ENCODE data around the gene ATP6V1C2.

Gene ATP6V1C2

GRCh38 chr2:10757814-10758286, 36.4 kb downstream of the ATP6V1C2 start:
- H3K36me3 ChIP-seq (ENCODE audit: control insufficient read depth, insufficient read depth, low read length), result no peaks in the 10 kb centered on the region
- no peaks in the 10 kb centered on the region for H3K9me3 ChIP-seq (ENCODE audit: control insufficient read depth, insufficient read depth, low read depth, low read length)
- H3K9ac ChIP-seq (ENCODE audit: low read length), result no peak overlapping the region
- H3K4me1 ChIP-seq (ENCODE audit: control insufficient read depth, insufficient read depth, low read length), result no peaks in the 10 kb centered on the region; the same call in 1 of the 2 replicates
- H3K27me3 ChIP-seq (ENCODE audit: control insufficient read depth, insufficient read depth, low read length), result no peaks in the 10 kb centered on the region
- no peak overlapping the region for H3K4me3 ChIP-seq (ENCODE audit: low read depth, low read length)
- H3K27ac ChIP-seq (ENCODE audit: low read depth, low read length), result no peak overlapping the region

GRCh38 chr2:10759151-10759714, 37.8 kb downstream of the ATP6V1C2 start:
- H3K9ac ChIP-seq (ENCODE audit: low read length), result no peak overlapping the region

GRCh38 chr2:10760794-10761504, 39.5 kb downstream of the ATP6V1C2 start:
- Histone ChIP-seq H3K27me3 (ENCODE audit: control insufficient read depth, insufficient read depth, low read length) (no peaks in the 10 kb centered on the region), H3K27ac (ENCODE audit: low read depth, low read length) (no peak overlapping the region), H3K9ac (ENCODE audit: low read length) (no peak overlapping the region), H3K4me1 (ENCODE audit: control insufficient read depth, insufficient read depth, low read length) (no peaks in the 10 kb centered on the region; the same call in 1 of the 2 replicates), H3K4me3 (ENCODE audit: low read depth, low read length) (no peak overlapping the region), H3K36me3 (ENCODE audit: control insufficient read depth, insufficient read depth, low read length) (no peaks in the 10 kb centered on the region), H3K9me3 (ENCODE audit: control insufficient read depth, insufficient read depth, low read depth, low read length) (no peaks in the 10 kb centered on the region)

More at GRCh38 chr2:10759151-10759714, 37.8 kb downstream of the ATP6V1C2 start:
- no peak overlapping the region for H3K4me3 ChIP-seq (ENCODE audit: low read depth, low read length)
- no peaks in the 10 kb centered on the region for H3K9me3 ChIP-seq (ENCODE audit: control insufficient read depth, insufficient read depth, low read depth, low read length)
- no peak overlapping the region for H3K27ac ChIP-seq (ENCODE audit: low read depth, low read length)
- no peaks in the 10 kb centered on the region; the same call in 1 of the 2 replicates for H3K4me1 ChIP-seq (ENCODE audit: control insufficient read depth, insufficient read depth, low read length)
- no peaks in the 10 kb centered on the region for H3K36me3 ChIP-seq (ENCODE audit: control insufficient read depth, insufficient read depth, low read length)
- H3K27me3 ChIP-seq (ENCODE audit: control insufficient read depth, insufficient read depth, low read length), result no peaks in the 10 kb centered on the region

- Histone ChIP-seq H3K27me3 (ENCODE audit: control insufficient read depth, insufficient read depth, low read length) (no peaks in the 10 kb centered on the region), H3K27ac (ENCODE audit: low read depth, low read length) (no peak overlapping the region), H3K9ac (ENCODE audit: low read length) (no peak overlapping the region), H3K36me3 (ENCODE audit: control insufficient read depth, insufficient read depth, low read length) (no peaks in the 10 kb centered on the region), H3K4me3 (ENCODE audit: low read depth, low read length) (no peak overlapping the region), H3K4me1 (ENCODE audit: control insufficient read depth, insufficient read depth, low read length) (no peaks in the 10 kb centered on the region; the same call in 1 of the 2 replicates), H3K9me3 (ENCODE audit: control insufficient read depth, insufficient read depth, low read depth, low read length) (no peaks in the 10 kb centered on the region)
Measured at GRCh38 chr2:10761591-10761990, 40.2 kb downstream of the ATP6V1C2 start.

- no peaks in the 10 kb centered on the region; the same call in 1 of the 2 replicates for H3K4me1 ChIP-seq (ENCODE audit: control insufficient read depth, insufficient read depth, low read length)
- no peak overlapping the region for H3K27ac ChIP-seq (ENCODE audit: low read depth, low read length)
- H3K9me3 ChIP-seq (ENCODE audit: control insufficient read depth, insufficient read depth, low read depth, low read length), result no peaks in the 10 kb centered on the region
- H3K4me3 ChIP-seq (ENCODE audit: low read depth, low read length), result no peak overlapping the region
- H3K9ac ChIP-seq (ENCODE audit: low read length), result no peak overlapping the region
- no peaks in the 10 kb centered on the region for H3K27me3 ChIP-seq (ENCODE audit: control insufficient read depth, insufficient read depth, low read length)
- no peaks in the 10 kb centered on the region for H3K36me3 ChIP-seq (ENCODE audit: control insufficient read depth, insufficient read depth, low read length)
Measured at GRCh38 chr2:10762651-10763460, 41.4 kb downstream of the ATP6V1C2 start.

GRCh38 chr2:10763461-10763800, 42.0 kb downstream of the ATP6V1C2 start:
- Histone ChIP-seq H3K9me3 (ENCODE audit: control insufficient read depth, insufficient read depth, low read depth, low read length) (no peaks in the 10 kb centered on the region), H3K27ac (ENCODE audit: low read depth, low read length) (no peak overlapping the region), H3K9ac (ENCODE audit: low read length) (no peak overlapping the region), H3K36me3 (ENCODE audit: control insufficient read depth, insufficient read depth, low read length) (no peaks in the 10 kb centered on the region), H3K4me3 (ENCODE audit: low read depth, low read length) (no peak overlapping the region), H3K4me1 (ENCODE audit: control insufficient read depth, insufficient read depth, low read length) (no peaks in the 10 kb centered on the region; the same call in 1 of the 2 replicates), H3K27me3 (ENCODE audit: control insufficient read depth, insufficient read depth, low read length) (no peaks in the 10 kb centered on the region)

- no peaks in the 10 kb centered on the region for H3K27me3 ChIP-seq (ENCODE audit: control insufficient read depth, insufficient read depth, low read length)
- no peaks in the 10 kb centered on the region; the same call in 1 of the 2 replicates for H3K4me1 ChIP-seq (ENCODE audit: control insufficient read depth, insufficient read depth, low read length)
Measured at GRCh38 chr2:10764096-10764785, 42.8 kb downstream of the ATP6V1C2 start.

GRCh38 chr2:10764896-10765295, 43.5 kb downstream of the ATP6V1C2 start:
- Histone ChIP-seq H3K4me1 (ENCODE audit: control insufficient read depth, insufficient read depth, low read length) (no peaks in the 10 kb centered on the region; the same call in 1 of the 2 replicates), H3K36me3 (ENCODE audit: control insufficient read depth, insufficient read depth, low read length) (no peaks in the 10 kb centered on the region), H3K27me3 (ENCODE audit: control insufficient read depth, insufficient read depth, low read length) (no peaks in the 10 kb centered on the region), H3K9me3 (ENCODE audit: control insufficient read depth, insufficient read depth, low read depth, low read length) (no peaks in the 10 kb centered on the region), H3K27ac (ENCODE audit: low read depth, low read length) (no peak overlapping the region), H3K9ac (ENCODE audit: low read length) (no peak overlapping the region), H3K4me3 (ENCODE audit: low read depth, low read length) (no peak overlapping the region)

More at GRCh38 chr2:10764096-10764785, 42.8 kb downstream of the ATP6V1C2 start:
- Histone ChIP-seq H3K9me3 (ENCODE audit: control insufficient read depth, insufficient read depth, low read depth, low read length) (no peaks in the 10 kb centered on the region), H3K4me3 (ENCODE audit: low read depth, low read length) (no peak overlapping the region), H3K27ac (ENCODE audit: low read depth, low read length) (no peak overlapping the region), H3K9ac (ENCODE audit: low read length) (no peak overlapping the region), H3K36me3 (ENCODE audit: control insufficient read depth, insufficient read depth, low read length) (no peaks in the 10 kb centered on the region)

GRCh38 chr2:10765461-10765860, 44.0 kb downstream of the ATP6V1C2 start:
- H3K4me3 ChIP-seq (ENCODE audit: low read depth, low read length), result no peak overlapping the region
- no peaks in the 10 kb centered on the region for H3K9me3 ChIP-seq (ENCODE audit: control insufficient read depth, insufficient read depth, low read depth, low read length)
- H3K9ac ChIP-seq (ENCODE audit: low read length), result no peak overlapping the region
- H3K27me3 ChIP-seq (ENCODE audit: control insufficient read depth, insufficient read depth, low read length), result no peaks in the 10 kb centered on the region
- no peaks in the 10 kb centered on the region for H3K36me3 ChIP-seq (ENCODE audit: control insufficient read depth, insufficient read depth, low read length)
- no peak overlapping the region for H3K27ac ChIP-seq (ENCODE audit: low read depth, low read length)
- no peaks in the 10 kb centered on the region; the same call in 1 of the 2 replicates for H3K4me1 ChIP-seq (ENCODE audit: control insufficient read depth, insufficient read depth, low read length)

GRCh38 chr2:10765914-10766313, 44.5 kb downstream of the ATP6V1C2 start:
- no peak overlapping the region for H3K9ac ChIP-seq (ENCODE audit: low read length)
- H3K36me3 ChIP-seq (ENCODE audit: control insufficient read depth, insufficient read depth, low read length), result no peaks in the 10 kb centered on the region
- H3K27me3 ChIP-seq (ENCODE audit: control insufficient read depth, insufficient read depth, low read length), result no peaks in the 10 kb centered on the region
- no peaks in the 10 kb centered on the region for H3K9me3 ChIP-seq (ENCODE audit: control insufficient read depth, insufficient read depth, low read depth, low read length)
- no peaks in the 10 kb centered on the region; the same call in 1 of the 2 replicates for H3K4me1 ChIP-seq (ENCODE audit: control insufficient read depth, insufficient read depth, low read length)
- H3K27ac ChIP-seq (ENCODE audit: low read depth, low read length), result no peak overlapping the region
- H3K4me3 ChIP-seq (ENCODE audit: low read depth, low read length), result no peak overlapping the region

Data from HUES6 (cell line).